GM18951 (cell line): ENCODE results near the gene MAPKAP1.

Source experiments
- POLR2A ChIP-seq: IDR thresholded peaks from 4 replicates; pipeline ENCODE4 v1.6.1; 2011; ENCODE audit warnings: mild to moderate bottlenecking; ENCODE audit not compliant: insufficient read length, insufficient read depth; ENCODE audit errors: extremely low read depth
- in situ Hi-C: fragments of 300-500 bp; cut with MboI; formaldehyde crosslinking; loops from one replicate; pipeline ENCODE4 v1.12.0; 2022; ENCODE audit warnings: low sequenced_read_pairs, mixed read lengths, inconsistent platforms; ENCODE audit not compliant: unreplicated experiment

MAPKAP1 gene

GRCh38 chr9:125639057-125639456 lies 68.0 kb downstream of the MAPKAP1 start:
- in situ Hi-C loops: loop anchor here (25.0 kb wide), 1 partner anchor 123 kb away; no protein-coding TSS in a partner anchor
- TF ChIP-seq POLR2A: no peak

GRCh38 chr9:125638239-125639045 lies 68.6 kb downstream of the MAPKAP1 start:
- TF ChIP-seq POLR2A: no peak
- in situ Hi-C loops: loop anchor here (25.0 kb wide), 1 partner anchor 124 kb away; no protein-coding TSS in a partner anchor

- in situ Hi-C loops: loop anchor here (25.0 kb wide), 1 partner anchor 125 kb away; no protein-coding TSS in a partner anchor
- no peak for TF ChIP-seq POLR2A
Measured at GRCh38 chr9:125637241-125637640, 69.8 kb downstream of the MAPKAP1 start.

GRCh38 chr9:125635888-125636287 lies 71.1 kb downstream of the MAPKAP1 start:
- no peak for TF ChIP-seq POLR2A

GRCh38 chr9:125634040-125634717 lies 72.8 kb downstream of the MAPKAP1 start:
- TF ChIP-seq POLR2A: no peak
- in situ Hi-C loops: loop anchor here (25.0 kb wide), 1 partner anchor 128 kb away; no protein-coding TSS in a partner anchor

More at GRCh38 chr9:125635888-125636287, 71.1 kb downstream of the MAPKAP1 start:
- in situ Hi-C loops: loop anchor here (25.0 kb wide), 1 partner anchor 126 kb away; no protein-coding TSS in a partner anchor

- in situ Hi-C loops: loop anchor here (25.0 kb wide), 1 partner anchor 129 kb away; no protein-coding TSS in a partner anchor
- no peak for TF ChIP-seq POLR2A
Measured at GRCh38 chr9:125633116-125633745, 73.8 kb downstream of the MAPKAP1 start.

GRCh38 chr9:125632321-125633115 lies 74.5 kb downstream of the MAPKAP1 start:
- TF ChIP-seq POLR2A: no peak
- in situ Hi-C loops: loop anchor here (25.0 kb wide), 1 partner anchor 130 kb away; no protein-coding TSS in a partner anchor

GRCh38 chr9:125631391-125632085 lies 75.5 kb downstream of the MAPKAP1 start:
- no peak for TF ChIP-seq POLR2A
- in situ Hi-C loops: loop anchor here (25.0 kb wide), 1 partner anchor 131 kb away; no protein-coding TSS in a partner anchor

- TF ChIP-seq POLR2A: no peak
- in situ Hi-C loops: loop anchor here (25.0 kb wide), 1 partner anchor 132 kb away; no protein-coding TSS in a partner anchor
Measured at GRCh38 chr9:125630436-125630835, 76.6 kb downstream of the MAPKAP1 start.

- in situ Hi-C loops: loop anchor here (5.0 to 25.0 kb wide), 2 partner anchors 72 to 133 kb away; no protein-coding TSS in a partner anchor
- TF ChIP-seq POLR2A: no peak
Measured at GRCh38 chr9:125629446-125629845, 77.6 kb downstream of the MAPKAP1 start.

- no peak for TF ChIP-seq POLR2A
- in situ Hi-C loops: loop anchor here (5.0 to 25.0 kb wide), 2 partner anchors 69 to 136 kb away; no protein-coding TSS in a partner anchor
Measured at GRCh38 chr9:125626187-125626586, 80.8 kb downstream of the MAPKAP1 start.
